Measurements from ENCODE around the gene ARHGAP24.

DNA sequence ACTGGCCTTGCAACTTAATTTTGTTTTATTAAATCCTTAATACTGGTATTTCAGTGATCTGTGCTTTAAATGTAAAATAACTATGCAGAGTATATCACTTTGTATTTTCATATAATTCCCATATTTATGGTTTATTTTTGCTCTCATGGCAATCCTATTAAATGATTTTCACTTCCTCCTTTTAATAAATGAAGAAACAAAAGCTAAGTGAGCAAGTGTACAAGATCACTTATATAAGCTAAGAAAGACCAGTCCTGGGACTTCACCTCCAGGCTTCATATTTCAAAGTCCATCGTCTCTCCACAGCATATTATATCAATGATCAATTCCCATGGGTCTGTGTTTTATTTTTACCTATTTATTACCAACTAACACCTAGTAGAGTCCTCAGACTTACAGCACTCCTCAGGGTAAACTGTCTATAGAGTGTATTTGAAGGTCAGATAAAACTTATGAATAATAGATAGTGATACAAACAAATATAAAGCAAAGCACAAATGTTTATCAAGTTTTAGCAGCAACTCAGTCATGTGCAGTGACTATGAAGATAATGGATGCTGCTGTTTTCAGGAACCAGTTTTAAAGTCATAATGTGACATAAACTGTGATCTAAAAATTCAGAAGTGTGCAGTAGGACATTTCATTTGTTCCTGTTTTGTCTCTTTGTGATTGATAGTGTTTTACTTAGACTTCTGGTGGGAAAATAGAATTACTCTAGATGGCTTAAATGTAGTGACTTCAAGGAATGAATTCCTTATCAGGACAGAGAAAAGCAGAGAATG, 56.8 kb downstream of the ARHGAP24 start:
- TF ChIP-seq, protein P1, sequence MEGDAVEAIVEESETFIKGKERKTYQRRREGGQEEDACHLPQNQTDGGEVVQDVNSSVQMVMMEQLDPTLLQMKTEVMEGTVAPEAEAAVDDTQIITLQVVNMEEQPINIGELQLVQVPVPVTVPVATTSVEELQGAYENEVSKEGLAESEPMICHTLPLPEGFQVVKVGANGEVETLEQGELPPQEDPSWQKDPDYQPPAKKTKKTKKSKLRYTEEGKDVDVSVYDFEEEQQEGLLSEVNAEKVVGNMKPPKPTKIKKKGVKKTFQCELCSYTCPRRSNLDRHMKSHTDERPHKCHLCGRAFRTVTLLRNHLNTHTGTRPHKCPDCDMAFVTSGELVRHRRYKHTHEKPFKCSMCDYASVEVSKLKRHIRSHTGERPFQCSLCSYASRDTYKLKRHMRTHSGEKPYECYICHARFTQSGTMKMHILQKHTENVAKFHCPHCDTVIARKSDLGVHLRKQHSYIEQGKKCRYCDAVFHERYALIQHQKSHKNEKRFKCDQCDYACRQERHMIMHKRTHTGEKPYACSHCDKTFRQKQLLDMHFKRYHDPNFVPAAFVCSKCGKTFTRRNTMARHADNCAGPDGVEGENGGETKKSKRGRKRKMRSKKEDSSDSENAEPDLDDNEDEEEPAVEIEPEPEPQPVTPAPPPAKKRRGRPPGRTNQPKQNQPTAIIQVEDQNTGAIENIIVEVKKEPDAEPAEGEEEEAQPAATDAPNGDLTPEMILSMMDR (IDR thresholded peaks at IDR 0.05), result no peak
- TF ChIP-seq EZH2 (IDR thresholded peaks at IDR 0.05; ENCODE audit: borderline replicate concordance, insufficient read depth, low read depth, low read length, poor library complexity, severe bottlenecking), result no peak
